Measurements from ENCODE around the gene ZNF837. TPM values are rescaled to one million over a fixed set of nuclear protein-coding genes. Genes with fewer than 3 reads are reported as not detected.
A peak's percentile ranks its signal among the peaks of the same experiment; 100 is the strongest.

Gene ZNF837
- total and polyA plus RNA-seq, 12 donors = 0.11 to 0.90 (median 0.41) TPM

DNA sequence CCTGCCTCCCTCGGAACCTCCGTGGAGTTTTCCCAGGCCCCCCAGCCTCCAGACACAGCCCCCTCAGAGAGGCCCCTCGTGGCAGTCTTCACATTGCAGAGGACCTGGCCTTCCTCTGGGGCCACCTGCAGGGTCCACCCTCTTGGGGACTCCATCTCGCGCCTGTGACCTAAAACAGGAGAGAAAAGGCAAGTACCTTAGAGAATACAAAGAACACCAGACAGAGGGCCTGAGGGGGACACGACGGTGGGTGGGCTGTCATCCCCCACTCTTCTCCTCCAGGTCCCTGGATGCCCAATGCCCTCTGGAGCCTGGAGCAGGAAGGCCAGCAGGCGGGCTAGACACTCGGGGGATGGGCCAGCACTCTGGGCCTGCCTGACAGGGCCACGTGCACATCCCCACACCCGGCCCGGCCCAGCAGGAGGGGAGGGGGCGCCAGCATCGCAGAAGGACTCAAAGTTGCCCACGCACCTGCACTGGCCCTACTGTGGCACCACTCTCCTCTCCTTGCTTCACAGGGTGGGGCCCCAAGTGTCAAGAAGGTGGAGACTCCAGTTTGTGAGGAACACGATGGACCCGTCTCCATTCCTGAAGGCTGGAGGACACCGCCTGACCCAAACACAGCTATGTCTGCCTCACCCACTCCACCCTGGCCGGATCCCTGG lies 23.2 kb downstream of the ZNF837 start:
- Histone ChIP-seq H3K27ac (no peak overlapping the region), H3K9me3 (no peaks in the 10 kb centered on the region), H3K4me1 (peaks cover 3 to 37% (median 28%) of the 10 kb centered on the region in 9 donors), H3K27me3 (peaks cover under 1 to 45% (median 25%) of the 10 kb centered on the region in 7 donors), H3K4me3 (peak overlapping the region in 9 of 10 donors; percentile 36 to 61 (median 53)), H3K36me3 (no peaks in the 10 kb centered on the region)
- TF ChIP-seq, protein P1, sequence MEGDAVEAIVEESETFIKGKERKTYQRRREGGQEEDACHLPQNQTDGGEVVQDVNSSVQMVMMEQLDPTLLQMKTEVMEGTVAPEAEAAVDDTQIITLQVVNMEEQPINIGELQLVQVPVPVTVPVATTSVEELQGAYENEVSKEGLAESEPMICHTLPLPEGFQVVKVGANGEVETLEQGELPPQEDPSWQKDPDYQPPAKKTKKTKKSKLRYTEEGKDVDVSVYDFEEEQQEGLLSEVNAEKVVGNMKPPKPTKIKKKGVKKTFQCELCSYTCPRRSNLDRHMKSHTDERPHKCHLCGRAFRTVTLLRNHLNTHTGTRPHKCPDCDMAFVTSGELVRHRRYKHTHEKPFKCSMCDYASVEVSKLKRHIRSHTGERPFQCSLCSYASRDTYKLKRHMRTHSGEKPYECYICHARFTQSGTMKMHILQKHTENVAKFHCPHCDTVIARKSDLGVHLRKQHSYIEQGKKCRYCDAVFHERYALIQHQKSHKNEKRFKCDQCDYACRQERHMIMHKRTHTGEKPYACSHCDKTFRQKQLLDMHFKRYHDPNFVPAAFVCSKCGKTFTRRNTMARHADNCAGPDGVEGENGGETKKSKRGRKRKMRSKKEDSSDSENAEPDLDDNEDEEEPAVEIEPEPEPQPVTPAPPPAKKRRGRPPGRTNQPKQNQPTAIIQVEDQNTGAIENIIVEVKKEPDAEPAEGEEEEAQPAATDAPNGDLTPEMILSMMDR (IDR thresholded peaks at IDR 0.05) = no peak
- intact Hi-C loops (cut with DNase I) = no loop called here
- no peak for DNase-seq
- WGBS, 2 donors = 67 to 74% methylated on average over 16 to 19 of the region's 19 CpGs
- ATAC-seq = no peak

DNA sequence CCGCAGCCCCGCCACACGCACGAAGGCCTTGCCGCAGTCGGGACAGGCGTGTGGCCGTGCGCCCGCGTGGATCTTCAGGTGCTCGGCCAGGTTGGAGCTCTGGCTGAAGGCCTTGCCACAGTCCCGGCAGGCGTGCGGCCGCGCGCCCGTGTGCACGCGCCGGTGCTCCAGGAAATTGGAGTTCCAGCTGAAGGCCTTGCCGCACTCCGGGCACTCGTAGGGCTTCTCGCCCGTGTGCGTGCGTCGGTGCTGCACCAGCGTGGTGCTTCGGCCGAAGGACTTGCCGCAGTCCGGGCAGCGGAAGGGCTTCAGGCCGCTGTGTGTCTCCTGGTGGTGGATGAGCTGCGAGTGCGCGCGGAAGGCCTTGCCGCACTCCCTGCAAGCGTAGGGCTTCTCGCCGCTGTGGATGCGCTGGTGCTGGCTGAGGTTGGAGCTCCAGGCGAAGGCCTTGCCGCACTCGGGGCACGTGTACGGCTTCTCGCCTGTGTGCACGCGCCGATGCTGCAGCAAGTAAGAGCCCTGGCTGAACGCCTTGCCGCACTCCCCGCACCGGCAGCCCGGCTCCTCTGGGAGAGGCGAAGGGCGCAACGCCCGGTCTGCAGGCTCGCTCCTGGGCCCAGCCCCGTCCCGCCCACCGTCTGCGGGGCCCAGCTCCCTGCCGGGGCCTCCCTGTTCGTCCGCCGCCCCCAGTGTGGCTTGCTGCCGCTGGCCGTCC lies 23.9 kb downstream of the ZNF837 start:
- Histone ChIP-seq H3K4me1 (peaks cover 3 to 36% (median 27%) of the 10 kb centered on the region in 9 donors), H3K4me3 (peak overlapping the region; percentile 36 to 61 (median 50)), H3K27ac (peak overlapping the region in 3 of 10 donors; percentile 12 to 34 (median 31)), H3K36me3 (no peaks in the 10 kb centered on the region), H3K9me3 (no peaks in the 10 kb centered on the region), H3K27me3 (peaks cover 6 to 49% (median 29%) of the 10 kb centered on the region in 7 donors)
- 13 to 15% methylated on average over 73 to 75 of the region's 75 CpGs for WGBS, 2 donors
- no peak for DNase-seq
- ATAC-seq = peak in 6 of 8 donors; percentile 3 to 12 (median 8)
- intact Hi-C loops (cut with DNase I) = no loop called here
- TF ChIP-seq, protein P1 (IDR thresholded peaks at IDR 0.05) = no peak

DNA sequence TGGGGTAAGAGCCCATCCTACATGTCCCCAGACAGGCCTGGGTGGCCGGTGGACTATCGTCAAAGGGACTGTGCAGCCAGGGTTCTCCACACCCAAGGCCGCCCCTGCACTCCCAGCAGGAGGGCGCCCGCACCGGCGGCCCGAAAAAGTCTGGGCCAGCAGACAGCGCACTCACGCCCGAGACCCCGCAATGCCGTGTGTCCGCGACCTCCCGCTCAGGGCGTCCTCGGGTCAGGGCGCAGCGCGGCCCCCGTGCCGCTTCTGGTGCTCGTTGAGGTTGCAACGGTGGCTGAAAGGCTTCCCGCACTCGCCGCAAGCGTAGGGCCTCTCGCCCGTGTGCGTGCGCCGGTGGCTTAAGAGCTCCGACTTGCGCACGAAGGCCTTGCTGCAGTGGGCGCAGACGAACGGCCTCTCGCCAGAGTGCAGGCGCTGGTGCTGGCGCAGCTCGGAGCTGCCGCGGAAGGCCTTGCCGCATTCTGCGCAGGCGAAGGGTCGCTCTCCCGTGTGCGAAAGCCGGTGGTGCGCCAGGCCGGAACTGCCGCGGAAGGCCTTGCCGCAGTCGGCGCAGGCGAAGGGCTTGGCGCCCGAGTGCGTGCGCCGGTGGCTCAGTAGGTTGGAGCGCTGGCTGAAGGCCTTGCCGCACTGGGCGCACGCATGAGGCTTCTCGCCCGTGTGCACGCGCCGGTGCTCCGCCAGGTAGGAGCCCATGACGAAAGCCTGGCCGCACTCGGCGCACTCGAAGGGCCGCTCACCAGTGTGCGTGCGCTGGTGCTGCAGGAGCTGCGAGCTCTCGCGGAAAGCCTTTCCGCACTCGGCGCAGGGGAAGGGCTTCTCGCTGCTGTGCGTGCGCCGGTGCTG lies 24.7 kb downstream of the ZNF837 start:
- DNase-seq = no peak
- ATAC-seq = peak; percentile 16 to 42 (median 32)

More for the DNA sequence above, 24.7 kb downstream of the ZNF837 start:
- TF ChIP-seq, protein P1 (IDR thresholded peaks at IDR 0.05) = no peak
- WGBS, 2 donors = 6 to 7% methylated on average over 94 of the region's 94 CpGs
- Histone ChIP-seq H3K27ac (peak overlapping the region in 4 of 10 donors; percentile 12 to 34 (median 32)), H3K9me3 (no peaks in the 10 kb centered on the region), H3K4me3 (peak overlapping the region; percentile 36 to 61 (median 50)), H3K4me1 (peaks cover 0 to 29% (median 21%) of the 10 kb centered on the region in 9 donors), H3K36me3 (no peaks in the 10 kb centered on the region), H3K27me3 (peaks cover 6 to 57% (median 34%) of the 10 kb centered on the region in 7 donors)
- intact Hi-C loops (cut with DNase I) = no loop called here
